Activated T-cell treated with anti-CD3 and anti-CD28 coated beads, Interleukin-2, amount 50 U/mL, for 24 hours (primary cell): ENCODE data around the gene NUBP1.

Experiments used
- DNase-seq: peaks from one replicate; pipeline ENCODE4 v3.0.0-alpha.2; 2020
- H3K27ac Mint-ChIP-seq: 2 replicates; pipeline ENCODE4 v1.8.0; 2020; ENCODE audit warnings: mild to moderate bottlenecking, mixed read lengths
- H3K27me3 Mint-ChIP-seq: 2 replicates; pipeline ENCODE4 v1.8.0; 2020; ENCODE audit warnings: mixed read lengths
- H3K36me3 Mint-ChIP-seq: 2 replicates; pipeline ENCODE4 v1.8.0; 2020; ENCODE audit warnings: low read depth, mixed read lengths
- H3K4me1 Mint-ChIP-seq: 2 replicates; pipeline ENCODE4 v1.8.0; 2020; ENCODE audit warnings: low read depth, mixed read lengths
- H3K4me3 Mint-ChIP-seq: 2 replicates; pipeline ENCODE4 v1.8.0; 2020; ENCODE audit warnings: mild to moderate bottlenecking, moderate library complexity, mixed read lengths
- H3K9me3 Mint-ChIP-seq: 2 replicates; pipeline ENCODE4 v1.8.0; 2020; ENCODE audit warnings: mixed read lengths

Gene NUBP1

DNA sequence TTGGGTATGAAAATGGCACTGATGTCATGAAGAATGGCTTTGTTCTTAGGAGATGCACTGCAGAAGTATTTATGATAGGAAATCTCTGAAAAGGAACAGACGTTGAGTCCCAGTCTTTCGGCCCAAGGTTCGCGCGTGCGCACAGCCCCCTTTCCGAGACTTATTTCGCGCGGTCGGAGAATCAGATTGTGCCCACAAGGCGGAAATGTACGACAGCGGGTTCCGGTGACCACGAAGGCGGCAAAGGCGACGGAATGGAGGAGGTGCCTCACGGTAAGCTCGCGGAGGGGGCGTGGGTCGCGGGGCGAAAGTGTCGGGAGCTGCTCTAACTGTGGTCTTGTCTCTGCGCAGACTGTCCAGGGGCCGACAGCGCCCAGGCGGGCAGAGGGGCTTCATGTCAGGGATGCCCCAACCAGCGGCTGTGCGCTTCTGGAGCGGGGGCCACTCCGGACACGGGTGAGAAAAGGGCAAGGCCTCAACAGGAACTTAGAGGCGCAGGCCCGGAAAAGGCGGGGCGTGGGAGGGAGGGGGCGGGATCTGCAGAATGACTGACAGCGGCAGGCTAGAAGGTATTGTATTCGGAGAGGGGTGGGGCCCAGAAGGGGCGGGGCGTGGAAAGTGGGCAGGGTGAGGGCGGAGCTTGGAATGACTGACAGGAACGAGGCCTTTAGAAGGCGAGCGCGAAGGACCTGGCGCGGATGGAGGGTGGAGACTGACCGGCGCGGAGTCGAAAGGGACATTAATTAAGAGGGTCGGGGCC is at the start of gene NUBP1:
Gene NUBP1 (plus strand): TSS at position 233 of the 760 bp plus-strand sequence. CDS start 22 bp downstream, at position 255.
- peak within 1 kb of the TSS; percentile 91 for H3K4me3 Mint-ChIP-seq
- peak within 1 kb of the TSS; percentile 100 for H3K27ac Mint-ChIP-seq
- H3K36me3 Mint-ChIP-seq = peaks cover 40% of the 10 kb centered on the region
- no peaks in the 10 kb centered on the region for H3K9me3 Mint-ChIP-seq
- peaks cover 52% of the 10 kb centered on the region for H3K4me1 Mint-ChIP-seq
- no peaks in the 10 kb centered on the region for H3K27me3 Mint-ChIP-seq
- DNase-seq = peak; percentile 100

DNA sequence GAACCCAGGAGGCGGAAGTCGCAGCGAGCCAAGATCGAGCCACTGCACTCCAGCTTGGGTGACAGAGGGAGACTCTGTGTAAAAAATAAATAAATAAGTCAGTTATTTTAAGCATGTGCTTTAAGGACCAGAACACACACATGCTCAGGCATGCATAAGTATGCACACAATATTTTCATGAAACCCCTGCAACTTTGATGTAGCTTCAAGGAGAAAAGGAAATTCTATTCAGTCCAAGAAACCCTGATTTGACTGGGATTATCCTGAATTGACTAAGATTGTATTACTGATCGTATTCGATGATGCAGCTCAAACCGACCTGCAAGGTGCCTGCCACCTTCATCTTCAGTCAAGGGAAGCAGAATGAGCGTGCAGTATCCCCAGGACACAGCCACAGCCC is 49.8 kb upstream of the NUBP1 start:
- H3K9me3 Mint-ChIP-seq = no peaks in the 10 kb centered on the region
- no peak overlapping the region for H3K4me3 Mint-ChIP-seq
- no peak for DNase-seq
- peaks cover 24% of the 10 kb centered on the region for H3K27me3 Mint-ChIP-seq
- no peaks in the 10 kb centered on the region for H3K4me1 Mint-ChIP-seq
- H3K36me3 Mint-ChIP-seq = no peaks in the 10 kb centered on the region
- H3K27ac Mint-ChIP-seq = no peak overlapping the region

DNA sequence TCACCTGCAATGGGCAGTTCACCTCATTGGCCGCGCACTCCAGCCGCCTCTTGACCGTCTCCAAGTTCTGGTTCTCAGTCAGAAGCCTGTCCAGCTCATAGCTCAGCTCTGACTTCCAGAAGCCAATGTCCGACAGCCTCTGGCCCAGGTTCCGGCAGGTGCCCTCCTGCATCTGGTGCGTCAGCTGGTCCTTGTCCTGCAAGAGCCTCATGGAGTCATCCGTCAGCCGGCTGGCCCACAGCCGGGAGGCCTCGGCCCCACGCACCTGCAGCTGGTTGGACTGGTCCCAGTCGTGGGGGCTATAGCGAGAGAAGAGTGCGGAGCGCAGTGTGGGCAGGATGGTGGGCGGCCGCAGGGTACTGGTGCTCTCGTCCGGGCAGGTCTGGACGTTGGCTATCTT is 49.3 kb upstream of the NUBP1 start:
- Mint-ChIP-seq H3K9me3 (no peaks in the 10 kb centered on the region), H3K36me3 (no peaks in the 10 kb centered on the region), H3K4me3 (no peak overlapping the region), H3K27ac (no peak overlapping the region), H3K4me1 (no peaks in the 10 kb centered on the region), H3K27me3 (peaks cover 24% of the 10 kb centered on the region)
- no peak for DNase-seq

DNA sequence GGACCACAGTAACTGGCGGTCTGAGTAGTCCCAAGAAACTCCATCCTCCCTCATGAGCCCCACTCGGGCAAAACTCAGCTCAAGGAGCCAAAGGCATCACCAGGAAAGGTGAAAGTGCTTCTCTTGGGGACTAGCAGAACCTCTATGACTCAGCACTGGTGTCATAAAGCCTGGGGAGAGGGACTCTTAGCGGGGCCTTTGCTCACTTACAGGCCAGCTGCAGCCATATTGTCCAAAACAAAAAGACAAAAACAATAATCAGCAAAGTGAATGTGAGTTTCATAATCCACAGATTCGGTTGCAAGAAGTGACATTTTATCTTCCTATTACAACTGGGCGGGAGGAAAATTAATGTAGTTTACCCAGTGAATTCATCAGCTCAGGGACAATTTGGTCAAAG is 48.8 kb upstream of the NUBP1 start, which contains the start of gene TEKT5:
Gene TEKT5 (minus strand): TSS at position 101 of the 400 bp plus-strand sequence. CDS start 57 bp downstream, at position 44.
- no peak for DNase-seq
- peaks cover 24% of the 10 kb centered on the region for H3K27me3 Mint-ChIP-seq
- no peaks in the 10 kb centered on the region for H3K4me1 Mint-ChIP-seq
- H3K4me3 Mint-ChIP-seq = no peak within 1 kb of the TSS
- H3K9me3 Mint-ChIP-seq = no peaks in the 10 kb centered on the region
- H3K36me3 Mint-ChIP-seq = no peaks in the 10 kb centered on the region
- no peak within 1 kb of the TSS for H3K27ac Mint-ChIP-seq

GRCh38 chr16:10699756-10700155 is 43.9 kb upstream of the NUBP1 start:
- H3K9me3 Mint-ChIP-seq = no peaks in the 10 kb centered on the region
- no peaks in the 10 kb centered on the region for H3K4me1 Mint-ChIP-seq
- no peaks in the 10 kb centered on the region for H3K36me3 Mint-ChIP-seq
- H3K27ac Mint-ChIP-seq = no peak overlapping the region
- H3K4me3 Mint-ChIP-seq = no peak overlapping the region
- peaks cover 2% of the 10 kb centered on the region for H3K27me3 Mint-ChIP-seq
- DNase-seq = no peak

DNA sequence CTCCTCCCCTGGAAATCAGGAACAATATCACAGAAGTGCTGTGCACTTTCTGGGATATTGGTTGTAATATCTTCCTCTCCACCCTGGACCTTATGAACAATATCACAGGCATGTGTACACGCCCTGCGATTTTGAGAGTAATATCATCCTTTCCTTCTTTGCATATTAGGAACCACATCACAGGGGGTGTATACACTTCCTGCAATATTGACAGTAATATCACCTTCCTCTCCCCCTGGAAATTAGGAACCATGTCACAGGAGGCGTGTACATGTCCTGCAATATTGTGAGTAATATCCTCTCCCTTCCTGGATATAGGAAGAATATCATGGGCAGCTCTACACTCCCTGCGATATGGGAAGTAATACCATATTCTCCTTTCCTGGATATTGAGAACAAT is 34.7 kb upstream of the NUBP1 start:
- Mint-ChIP-seq H3K27ac (no peak overlapping the region), H3K4me1 (no peaks in the 10 kb centered on the region), H3K36me3 (no peaks in the 10 kb centered on the region), H3K4me3 (no peak overlapping the region), H3K9me3 (no peaks in the 10 kb centered on the region), H3K27me3 (peaks cover 12% of the 10 kb centered on the region)
- no peak for DNase-seq

DNA sequence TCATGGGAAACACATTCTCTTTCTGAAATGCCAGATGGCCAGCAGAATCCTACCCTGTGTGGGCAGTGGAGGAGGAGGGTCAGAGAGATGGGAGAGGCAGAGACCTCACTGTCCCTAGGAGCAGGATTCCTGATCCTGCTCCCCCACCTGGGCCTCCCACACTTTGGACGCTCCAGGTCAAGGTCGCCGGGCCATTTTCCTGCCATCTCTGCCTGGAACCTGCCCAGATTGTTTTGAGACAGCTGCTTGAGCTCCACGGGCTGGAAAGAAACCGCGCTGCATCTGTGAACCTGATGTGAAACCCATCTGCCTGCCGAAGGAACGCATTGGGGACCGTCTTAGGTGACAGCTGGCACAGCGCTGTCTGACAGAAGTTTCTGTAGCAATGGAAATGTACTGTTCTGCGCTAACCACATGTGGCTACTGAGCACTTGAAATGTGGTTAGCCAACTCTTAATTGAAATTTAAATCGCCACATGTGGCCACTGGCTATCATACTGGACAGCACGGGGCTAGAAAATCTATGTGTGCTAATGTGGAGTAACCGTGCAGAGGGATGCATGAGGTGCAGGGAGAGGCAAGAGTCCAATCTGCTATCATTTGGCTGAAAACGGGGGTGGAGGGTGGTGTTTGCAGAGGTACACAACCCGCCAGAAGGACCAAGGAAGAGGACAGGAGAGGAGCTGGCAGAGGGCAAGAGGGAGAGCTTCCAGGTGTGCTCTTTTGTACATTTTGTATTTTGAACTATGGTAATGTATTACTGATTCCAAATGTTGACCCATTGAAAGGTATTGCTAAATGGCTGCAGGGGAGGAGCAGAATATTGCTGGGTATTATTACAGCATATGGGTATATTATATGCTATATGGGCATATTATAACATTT is 15.4 kb upstream of the NUBP1 start:
- Mint-ChIP-seq H3K4me1 (no peaks in the 10 kb centered on the region), H3K27ac (no peak overlapping the region), H3K4me3 (no peak overlapping the region), H3K36me3 (no peaks in the 10 kb centered on the region), H3K9me3 (no peaks in the 10 kb centered on the region), H3K27me3 (no peaks in the 10 kb centered on the region)
- DNase-seq = no peak

DNA sequence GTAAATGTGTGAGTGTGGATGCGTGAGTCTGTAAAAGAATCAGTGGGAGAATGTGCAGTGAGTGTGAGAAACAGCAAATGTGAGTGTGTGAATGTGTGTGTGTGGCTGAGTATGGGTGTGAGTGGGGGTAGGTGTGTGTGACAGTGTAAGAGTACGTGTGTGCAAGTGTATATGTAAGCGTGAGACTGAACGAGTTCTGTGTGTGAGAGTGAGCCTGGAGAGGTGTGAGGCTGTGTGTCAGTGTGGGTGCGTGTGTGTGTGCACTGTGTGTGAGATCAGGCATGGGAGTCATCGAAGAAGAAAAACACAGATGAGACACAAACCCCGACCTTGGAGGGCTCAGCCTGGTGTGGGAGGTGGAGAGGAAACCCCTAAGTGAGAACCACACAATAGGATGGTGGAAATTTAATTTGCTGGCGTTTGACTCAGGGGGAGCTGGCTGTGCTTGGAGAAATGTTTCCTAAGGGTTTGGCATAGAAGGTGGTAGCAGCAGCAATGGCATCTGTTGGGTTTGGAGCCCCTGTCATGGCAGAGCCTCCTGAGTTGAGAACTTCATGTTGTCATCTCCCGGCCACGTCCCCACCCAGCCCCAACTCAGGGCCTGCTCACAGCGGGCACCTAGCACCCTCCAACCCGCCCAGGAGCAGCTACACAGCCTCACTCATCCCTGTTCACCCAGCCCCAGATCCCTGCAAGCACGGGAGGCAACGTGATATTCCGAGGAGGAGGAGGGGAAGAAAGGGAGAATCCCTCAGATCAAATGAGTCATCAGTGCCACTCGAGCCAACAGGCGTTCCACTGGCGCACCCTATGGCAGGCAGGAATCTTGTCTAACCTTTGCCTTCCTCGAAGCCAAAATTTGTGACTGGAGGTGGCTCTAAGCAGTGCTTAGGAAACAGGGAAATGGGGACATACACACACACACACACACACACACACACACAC is 14.3 kb upstream of the NUBP1 start:
- H3K4me1 Mint-ChIP-seq = no peaks in the 10 kb centered on the region
- H3K36me3 Mint-ChIP-seq = no peaks in the 10 kb centered on the region
- DNase-seq = no peak
- no peaks in the 10 kb centered on the region for H3K9me3 Mint-ChIP-seq
- no peak overlapping the region for H3K27ac Mint-ChIP-seq
- H3K27me3 Mint-ChIP-seq = no peaks in the 10 kb centered on the region
- no peak overlapping the region for H3K4me3 Mint-ChIP-seq

- no peak for DNase-seq
- Mint-ChIP-seq H3K27me3 (no peaks in the 10 kb centered on the region), H3K9me3 (no peaks in the 10 kb centered on the region), H3K36me3 (no peaks in the 10 kb centered on the region), H3K27ac (no peak overlapping the region), H3K4me3 (no peak overlapping the region), H3K4me1 (no peaks in the 10 kb centered on the region)
Observed at GRCh38 chr16:10731790-10732189, 11.9 kb upstream of the NUBP1 start.

DNA sequence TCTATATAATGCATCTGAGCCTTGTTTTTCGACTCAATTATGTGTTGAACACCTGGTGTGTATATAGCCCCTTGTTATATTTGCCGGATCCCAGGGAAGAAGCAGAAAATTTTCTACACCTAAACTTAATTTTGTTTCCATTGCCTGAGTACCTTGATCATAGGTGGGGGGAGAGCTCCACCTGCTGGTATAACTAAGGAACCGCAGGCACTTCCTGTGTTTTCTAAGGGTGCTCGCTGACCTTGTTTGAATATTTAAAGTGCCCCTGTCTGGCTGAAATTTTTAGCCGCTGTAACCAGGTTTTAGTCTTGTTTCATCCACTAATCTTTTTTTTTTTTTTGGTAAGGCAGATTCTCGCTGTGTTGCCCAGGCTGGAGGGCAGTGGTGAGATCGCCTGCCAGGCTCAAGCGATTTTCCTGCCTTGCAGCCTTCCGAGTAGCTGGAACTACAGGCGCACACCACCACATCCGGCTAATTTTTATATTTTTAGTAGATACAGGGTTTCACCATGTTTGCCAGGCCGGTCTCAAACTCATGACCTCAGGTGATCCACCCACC is 6.5 kb upstream of the NUBP1 start:
- Mint-ChIP-seq H3K27ac (peak overlapping the region; percentile 82), H3K4me3 (no peak overlapping the region), H3K4me1 (peaks cover 39% of the 10 kb centered on the region), H3K9me3 (no peaks in the 10 kb centered on the region), H3K27me3 (no peaks in the 10 kb centered on the region), H3K36me3 (no peaks in the 10 kb centered on the region)
- peak; percentile 63 for DNase-seq

GRCh38 chr16:10738231-10739077 is 5.2 kb upstream of the NUBP1 start:
- Mint-ChIP-seq H3K4me1 (peaks cover 44% of the 10 kb centered on the region), H3K9me3 (no peaks in the 10 kb centered on the region), H3K27ac (peak overlapping the region; percentile 85), H3K4me3 (no peak overlapping the region), H3K36me3 (no peaks in the 10 kb centered on the region), H3K27me3 (no peaks in the 10 kb centered on the region)
- DNase-seq = peak; percentile 64

GRCh38 chr16:10740000-10740844 is 3.4 kb upstream of the NUBP1 start:
- peaks cover 7% of the 10 kb centered on the region for H3K36me3 Mint-ChIP-seq
- H3K27ac Mint-ChIP-seq = no peak overlapping the region
- H3K27me3 Mint-ChIP-seq = no peaks in the 10 kb centered on the region
- no peak overlapping the region for H3K4me3 Mint-ChIP-seq
- H3K4me1 Mint-ChIP-seq = peaks cover 52% of the 10 kb centered on the region
- DNase-seq = no peak
- H3K9me3 Mint-ChIP-seq = no peaks in the 10 kb centered on the region

DNA sequence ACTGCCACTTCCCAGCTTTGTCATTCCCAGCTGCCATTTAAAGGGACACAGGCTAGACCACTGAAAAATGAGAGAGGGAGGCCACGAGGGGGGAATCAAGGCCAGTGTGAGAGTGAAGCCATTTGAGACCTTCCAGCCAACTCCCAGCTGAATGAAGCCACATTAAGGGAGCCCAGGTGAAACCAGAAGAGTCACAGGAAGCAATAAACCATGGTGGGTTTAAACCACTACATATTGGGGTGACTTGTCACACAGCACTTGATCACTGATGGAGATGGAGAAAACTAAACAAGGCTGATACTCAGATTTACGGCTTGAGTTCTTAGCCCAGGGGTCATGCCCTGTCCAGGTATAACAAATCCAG is 2.8 kb upstream of the NUBP1 start:
- H3K27ac Mint-ChIP-seq = no peak overlapping the region

More for the DNA sequence above, 2.8 kb upstream of the NUBP1 start:
- H3K4me3 Mint-ChIP-seq = no peak overlapping the region
- H3K4me1 Mint-ChIP-seq = peaks cover 58% of the 10 kb centered on the region
- H3K36me3 Mint-ChIP-seq = peaks cover 12% of the 10 kb centered on the region
- no peaks in the 10 kb centered on the region for H3K27me3 Mint-ChIP-seq
- DNase-seq = no peak
- no peaks in the 10 kb centered on the region for H3K9me3 Mint-ChIP-seq
